Kidney (tissue), 14 donors: ENCODE results near the gene LTO1. TPM values are rescaled to one million over a fixed set of nuclear protein-coding genes. Genes with fewer than 3 reads are reported as not detected.

ENCODE experiments used
- DNase-seq, 5 donors: peaks; one replicate each; pipeline ENCODE4 v3.0.0-alpha.2; 2013 to 2020
- FAIRE-seq: peaks from 2 replicates; lab custom pipeline; 2012; peaks lifted over from hg19 to GRCh38; lab: Jason Lieb, UNC
- H3K27ac ChIP-seq, 2 donors: one replicate each; pipeline ENCODE4 v1.7.0; 2013; ENCODE audit warnings: low read depth in 2 of 2, low read length in 2 of 2, inconsistent platforms in 1 of 2
- H3K27me3 ChIP-seq: one replicate; pipeline ENCODE4 v1.7.1; 2013; ENCODE audit warnings: low read length, inconsistent platforms; ENCODE audit not compliant: control insufficient read depth, insufficient read depth
- H3K36me3 ChIP-seq, 3 donors: one replicate each; pipeline versions ENCODE4 v1.7.0 to v1.7.1; 2013; ENCODE audit warnings: low read length in 3 of 3, control low read depth in 1 of 3, inconsistent platforms in 1 of 3; ENCODE audit not compliant: insufficient read depth in 3 of 3, control insufficient read depth in 2 of 3
- H3K4me1 ChIP-seq, 3 donors: one replicate each; pipeline versions ENCODE4 v1.7.0 to v1.7.1; 2013; ENCODE audit warnings: low read length in 3 of 3, inconsistent platforms in 1 of 3, low read depth in 1 of 3; ENCODE audit not compliant: control insufficient read depth in 2 of 3, insufficient read depth in 2 of 3
- H3K4me3 ChIP-seq, 3 donors: one replicate each; pipeline versions ENCODE4 v1.7.0 to v1.8.1; 2013; ENCODE audit warnings: low read length in 3 of 3, control low read depth in 1 of 3, inconsistent platforms in 1 of 3
- H3K9ac ChIP-seq, 3 donors: one replicate each; pipeline versions ENCODE4 v1.7.0 to v1.7.1; 2013; ENCODE audit warnings: low read length in 3 of 3, control low read depth in 1 of 3, inconsistent platforms in 1 of 3
- H3K9me3 ChIP-seq, 3 donors: one replicate each; pipeline versions ENCODE4 v1.7.0 to v1.7.1; 2013; ENCODE audit warnings: low read length in 3 of 3, control low read depth in 1 of 3, inconsistent platforms in 1 of 3; ENCODE audit not compliant: control insufficient read depth in 2 of 3, insufficient read depth in 1 of 3
- intact Hi-C: fragments of 100-400 bp; cut with DNase I; formaldehyde crosslinking; loops from one replicate; pipeline ENCODE4 v1.11.1; 2022
- polyA plus RNA-seq: library from polyadenylated mRNA; stranded (reverse); fragments of 350-450 nt; fragmentation: Illumina TruSeq; extraction: RNeasy Lipid Tissue Mini Kit (QIAGEN cat#74804); gene quantifications from one replicate; pipeline ENCODE4 v1.2.3, GENCODE V29; 2014; ENCODE audit warnings: low read depth, low replicate concordance; ENCODE audit not compliant: insufficient read depth
- total RNA-seq: library from RNA; stranded (reverse); fragmentation: NEBNext Ultra II Directional; extraction: Animal tissue kit (Norgen Biotek cat#: 25700); gene quantifications from one replicate; pipeline ENCODE4 v1.2.1, GENCODE V29; 2021
- TF ChIP-seq, protein P1 (sequence below): IDR thresholded peaks from 3 replicates; pipeline ENCODE4 v1.5.1; 2012; ENCODE audit warnings: mild to moderate bottlenecking, moderate library complexity, borderline replicate concordance; ENCODE audit not compliant: insufficient read depth; ENCODE audit errors: extremely low read depth
- donor health status: control.
- donor health status: control.
- donor health status: control.
- donor health status: control.
- donor health status: control.
- donor health status: DM: yes; HTN: yes; CAD: no.
- donor health status: Normal renal cell carcinoma (clear cell type).

Gene LTO1
- total and polyA plus RNA-seq, 2 donors from 2014 or later, result 14.6 to 21.9 TPM

GRCh38 chr11:69654660-69655478 is 20.3 kb downstream of the LTO1 start:
- FAIRE-seq (no peak), DNase-seq (peak in 4 of 5 donors; percentile 72 to 78 (median 75))
- no peaks in the 10 kb centered on the region for H3K4me1 ChIP-seq
- H3K4me3 ChIP-seq, result no peak overlapping the region
- TF ChIP-seq, protein P1, sequence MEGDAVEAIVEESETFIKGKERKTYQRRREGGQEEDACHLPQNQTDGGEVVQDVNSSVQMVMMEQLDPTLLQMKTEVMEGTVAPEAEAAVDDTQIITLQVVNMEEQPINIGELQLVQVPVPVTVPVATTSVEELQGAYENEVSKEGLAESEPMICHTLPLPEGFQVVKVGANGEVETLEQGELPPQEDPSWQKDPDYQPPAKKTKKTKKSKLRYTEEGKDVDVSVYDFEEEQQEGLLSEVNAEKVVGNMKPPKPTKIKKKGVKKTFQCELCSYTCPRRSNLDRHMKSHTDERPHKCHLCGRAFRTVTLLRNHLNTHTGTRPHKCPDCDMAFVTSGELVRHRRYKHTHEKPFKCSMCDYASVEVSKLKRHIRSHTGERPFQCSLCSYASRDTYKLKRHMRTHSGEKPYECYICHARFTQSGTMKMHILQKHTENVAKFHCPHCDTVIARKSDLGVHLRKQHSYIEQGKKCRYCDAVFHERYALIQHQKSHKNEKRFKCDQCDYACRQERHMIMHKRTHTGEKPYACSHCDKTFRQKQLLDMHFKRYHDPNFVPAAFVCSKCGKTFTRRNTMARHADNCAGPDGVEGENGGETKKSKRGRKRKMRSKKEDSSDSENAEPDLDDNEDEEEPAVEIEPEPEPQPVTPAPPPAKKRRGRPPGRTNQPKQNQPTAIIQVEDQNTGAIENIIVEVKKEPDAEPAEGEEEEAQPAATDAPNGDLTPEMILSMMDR, result no peak
- H3K27me3 ChIP-seq, result no peaks in the 10 kb centered on the region
- peaks cover 0 to 23% (median 7%) of the 10 kb centered on the region in 3 donors for H3K36me3 ChIP-seq
- H3K9ac ChIP-seq, result no peak overlapping the region
- H3K27ac ChIP-seq, result no peak overlapping the region
- intact Hi-C loops, result no loop called here
- H3K9me3 ChIP-seq, result no peaks in the 10 kb centered on the region

DNA sequence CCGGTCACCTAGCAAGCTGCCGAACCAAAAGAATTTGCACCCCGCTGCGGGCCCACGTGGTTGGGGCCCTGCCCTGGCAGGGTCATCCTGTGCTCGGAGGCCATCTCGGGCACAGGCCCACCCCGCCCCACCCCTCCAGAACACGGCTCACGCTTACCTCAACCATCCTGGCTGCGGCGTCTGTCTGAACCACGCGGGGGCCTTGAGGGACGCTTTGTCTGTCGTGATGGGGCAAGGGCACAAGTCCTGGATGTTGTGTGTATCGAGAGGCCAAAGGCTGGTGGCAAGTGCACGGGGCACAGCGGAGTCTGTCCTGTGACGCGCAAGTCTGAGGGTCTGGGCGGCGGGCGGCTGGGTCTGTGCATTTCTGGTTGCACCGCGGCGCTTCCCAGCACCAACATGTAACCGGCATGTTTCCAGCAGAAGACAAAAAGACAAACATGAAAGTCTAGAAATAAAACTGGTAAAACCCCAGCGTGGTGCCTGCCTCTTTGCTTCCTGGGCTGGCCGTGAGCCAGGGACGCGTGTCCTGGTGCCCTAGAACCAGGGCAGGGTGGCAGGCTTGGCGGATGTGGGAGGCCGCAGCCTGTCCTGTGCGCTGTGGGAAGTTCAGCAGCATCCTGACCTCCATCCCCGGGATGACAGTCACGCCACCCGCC is 21.0 kb downstream of the LTO1 start:
- Histone ChIP-seq H3K9me3 (no peaks in the 10 kb centered on the region), H3K36me3 (peaks cover 0 to 30% (median 11%) of the 10 kb centered on the region in 3 donors), H3K27me3 (no peaks in the 10 kb centered on the region), H3K27ac (no peak overlapping the region), H3K9ac (no peak overlapping the region), H3K4me3 (no peak overlapping the region), H3K4me1 (no peaks in the 10 kb centered on the region)
- DNase-seq (peak in 2 of 5 donors; percentile 53 to 83), FAIRE-seq (no peak)
- TF ChIP-seq, protein P1, result no peak
- intact Hi-C loops, result no loop called here

DNA sequence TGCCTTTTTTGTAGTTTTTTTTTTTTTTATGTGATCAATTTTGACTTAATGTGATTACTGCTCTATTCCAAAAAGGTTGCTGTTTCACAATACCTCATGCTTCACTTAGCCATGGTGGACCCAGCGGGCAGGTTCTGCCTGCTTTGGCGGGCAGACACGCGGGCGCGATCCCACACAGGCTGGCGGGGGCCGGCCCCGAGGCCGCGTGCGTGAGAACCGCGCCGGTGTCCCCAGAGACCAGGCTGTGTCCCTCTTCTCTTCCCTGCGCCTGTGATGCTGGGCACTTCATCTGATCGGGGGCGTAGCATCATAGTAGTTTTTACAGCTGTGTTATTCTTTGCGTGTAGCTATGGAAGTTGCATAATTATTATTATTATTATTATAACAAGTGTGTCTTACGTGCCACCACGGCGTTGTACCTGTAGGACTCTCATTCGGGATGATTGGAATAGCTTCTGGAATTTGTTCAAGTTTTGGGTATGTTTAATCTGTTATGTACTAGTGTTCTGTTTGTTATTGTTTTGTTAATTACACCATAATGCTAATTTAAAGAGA is 21.7 kb downstream of the LTO1 start:
- Histone ChIP-seq H3K4me1 (no peaks in the 10 kb centered on the region), H3K27ac (no peak overlapping the region), H3K9ac (no peak overlapping the region), H3K36me3 (peaks cover 0 to 33% (median 12%) of the 10 kb centered on the region in 3 donors), H3K27me3 (no peaks in the 10 kb centered on the region), H3K9me3 (no peaks in the 10 kb centered on the region), H3K4me3 (no peak overlapping the region)
- TF ChIP-seq, protein P1, result no peak
- intact Hi-C loops, result no loop called here
- FAIRE-seq (no peak), DNase-seq (peak in 1 of 5 donors; percentile 68)
